ENCODE measurements around the gene CIPC.

DNA sequence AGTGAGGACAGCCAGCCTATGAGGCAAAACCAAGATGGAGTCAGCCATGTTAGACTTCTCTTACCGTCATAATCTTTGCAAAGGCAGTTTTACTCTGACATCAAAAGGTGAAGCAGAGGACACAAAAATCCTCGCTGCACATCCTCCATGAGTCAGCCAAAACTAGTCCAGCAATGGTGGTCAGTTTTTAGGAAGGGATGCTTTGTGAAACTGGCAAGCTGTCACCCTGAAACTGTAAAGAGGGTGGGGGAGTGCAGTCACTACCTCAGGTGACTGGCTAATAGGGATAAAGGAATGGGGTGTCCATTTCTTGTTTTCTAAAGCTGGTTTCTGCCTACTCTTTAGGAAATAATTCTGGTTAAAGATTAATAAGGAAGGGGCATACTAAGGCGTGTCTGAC lies 5.4 kb upstream of the CIPC start:
- TF ChIP-seq, protein P1, sequence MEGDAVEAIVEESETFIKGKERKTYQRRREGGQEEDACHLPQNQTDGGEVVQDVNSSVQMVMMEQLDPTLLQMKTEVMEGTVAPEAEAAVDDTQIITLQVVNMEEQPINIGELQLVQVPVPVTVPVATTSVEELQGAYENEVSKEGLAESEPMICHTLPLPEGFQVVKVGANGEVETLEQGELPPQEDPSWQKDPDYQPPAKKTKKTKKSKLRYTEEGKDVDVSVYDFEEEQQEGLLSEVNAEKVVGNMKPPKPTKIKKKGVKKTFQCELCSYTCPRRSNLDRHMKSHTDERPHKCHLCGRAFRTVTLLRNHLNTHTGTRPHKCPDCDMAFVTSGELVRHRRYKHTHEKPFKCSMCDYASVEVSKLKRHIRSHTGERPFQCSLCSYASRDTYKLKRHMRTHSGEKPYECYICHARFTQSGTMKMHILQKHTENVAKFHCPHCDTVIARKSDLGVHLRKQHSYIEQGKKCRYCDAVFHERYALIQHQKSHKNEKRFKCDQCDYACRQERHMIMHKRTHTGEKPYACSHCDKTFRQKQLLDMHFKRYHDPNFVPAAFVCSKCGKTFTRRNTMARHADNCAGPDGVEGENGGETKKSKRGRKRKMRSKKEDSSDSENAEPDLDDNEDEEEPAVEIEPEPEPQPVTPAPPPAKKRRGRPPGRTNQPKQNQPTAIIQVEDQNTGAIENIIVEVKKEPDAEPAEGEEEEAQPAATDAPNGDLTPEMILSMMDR (IDR thresholded peaks at IDR 0.05) = no peak
- no peak for TF ChIP-seq POLR2A (IDR thresholded peaks at IDR 0.05)
